ENCODE data around the gene WDPCP.
"Not testable (repeated sequence)": the region's sequence is repeated elsewhere in the genome, so short reads cannot be mapped to it uniquely, and the experiment has no call there.

Gene WDPCP

GRCh38 chr2:63486861-63487290 lies 101.4 kb downstream of the WDPCP start:
- Mint-ChIP-seq H3K27me3 (no peaks in the 10 kb centered on the region), H3K4me3 (no peak overlapping the region), H3K27ac (no peak overlapping the region), H3K4me1 (no peaks in the 10 kb centered on the region), H3K9me3 (no peaks in the 10 kb centered on the region), H3K36me3 (no peaks in the 10 kb centered on the region)
- CTCF ChIA-PET = interaction anchor here (0.6 to 2.1 kb wide), 4 partner anchors 8 to 699 kb away, joined by 3 to 6 read pairs (median 4); no protein-coding TSS in a partner anchor
- DNase-seq = no peak

DNA sequence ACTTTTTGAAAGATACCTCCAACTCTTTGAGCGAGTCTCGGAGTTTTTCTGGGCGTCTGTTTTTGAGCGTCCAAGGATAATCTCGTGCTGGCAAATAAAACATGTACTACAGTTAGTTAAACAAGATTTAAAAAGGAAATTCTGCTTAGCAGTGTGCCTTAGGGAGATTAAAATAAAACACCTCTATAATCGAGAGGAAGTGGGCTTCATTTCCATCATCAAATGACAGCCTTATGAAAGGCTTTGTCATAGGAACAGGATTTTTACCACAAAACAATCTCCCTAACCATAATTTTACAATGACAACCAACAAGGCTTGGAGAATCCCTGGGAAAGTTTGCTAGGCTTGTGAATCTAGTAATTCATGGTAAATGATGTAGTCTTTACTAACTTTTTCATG lies 103.4 kb downstream of the WDPCP start:
- CTCF ChIA-PET = no interaction called here
- H3K4me1 Mint-ChIP-seq = no peaks in the 10 kb centered on the region
- no peak overlapping the region for H3K4me3 Mint-ChIP-seq
- no peaks in the 10 kb centered on the region for H3K9me3 Mint-ChIP-seq
- no peak for DNase-seq
- H3K27me3 Mint-ChIP-seq = no peaks in the 10 kb centered on the region
- no peak overlapping the region for H3K27ac Mint-ChIP-seq
- no peaks in the 10 kb centered on the region for H3K36me3 Mint-ChIP-seq

DNA sequence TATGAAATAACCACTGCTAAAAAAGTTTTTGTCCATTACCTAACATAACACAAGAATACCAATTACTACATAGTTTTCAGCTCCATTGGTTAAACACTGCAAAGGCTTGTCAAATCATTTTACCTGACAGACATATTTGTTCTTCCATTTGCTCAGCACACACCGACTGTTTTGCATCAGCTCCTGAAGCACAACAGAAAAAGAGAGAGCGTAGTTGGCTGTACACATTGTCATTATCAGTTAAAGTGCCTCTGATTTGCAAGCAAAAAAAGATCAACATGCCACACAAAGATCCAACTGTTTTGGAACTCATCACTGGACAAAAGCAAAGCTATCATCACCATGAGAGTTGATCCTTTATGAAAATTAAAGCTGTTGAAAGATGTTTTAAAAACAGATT lies 103.8 kb downstream of the WDPCP start:
- no peak overlapping the region for H3K4me3 Mint-ChIP-seq
- DNase-seq = no peak
- H3K9me3 Mint-ChIP-seq = no peaks in the 10 kb centered on the region
- H3K27me3 Mint-ChIP-seq = no peaks in the 10 kb centered on the region
- CTCF ChIA-PET = no interaction called here
- H3K27ac Mint-ChIP-seq = no peak overlapping the region
- no peaks in the 10 kb centered on the region for H3K4me1 Mint-ChIP-seq
- no peaks in the 10 kb centered on the region for H3K36me3 Mint-ChIP-seq

GRCh38 chr2:63477686-63478085 lies 110.6 kb downstream of the WDPCP start:
- H3K27me3 Mint-ChIP-seq = no peaks in the 10 kb centered on the region
- H3K36me3 Mint-ChIP-seq = no peaks in the 10 kb centered on the region
- no peak overlapping the region for H3K4me3 Mint-ChIP-seq
- DNase-seq = no peak
- H3K4me1 Mint-ChIP-seq = no peaks in the 10 kb centered on the region
- H3K9me3 Mint-ChIP-seq = no peaks in the 10 kb centered on the region
- H3K27ac Mint-ChIP-seq = no peak overlapping the region
- CTCF ChIA-PET = no interaction called here

DNA sequence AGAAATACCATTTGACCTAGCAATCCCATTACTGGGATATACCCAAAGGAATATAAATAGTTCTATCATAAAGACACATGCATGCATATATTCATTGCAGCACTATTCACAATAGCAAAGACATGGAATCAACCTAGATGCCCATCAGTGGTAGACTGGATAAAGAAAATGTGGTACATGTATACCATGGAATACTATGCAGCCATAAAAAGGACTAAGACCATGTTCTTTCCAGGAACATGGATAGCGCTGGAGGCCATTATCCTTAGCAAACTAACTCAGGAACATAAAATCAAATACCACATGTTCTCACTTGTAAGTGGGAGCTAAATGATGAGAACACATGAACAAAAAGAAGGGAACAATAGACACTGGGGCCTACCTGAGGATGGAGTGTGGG lies 119.0 kb downstream of the WDPCP start:
- CTCF ChIA-PET, H3K4me1 Mint-ChIP-seq, DNase-seq, H3K4me3 Mint-ChIP-seq, H3K27ac Mint-ChIP-seq, H3K27me3 Mint-ChIP-seq, H3K36me3 Mint-ChIP-seq, H3K9me3 Mint-ChIP-seq: not testable (repeated sequence)

DNA sequence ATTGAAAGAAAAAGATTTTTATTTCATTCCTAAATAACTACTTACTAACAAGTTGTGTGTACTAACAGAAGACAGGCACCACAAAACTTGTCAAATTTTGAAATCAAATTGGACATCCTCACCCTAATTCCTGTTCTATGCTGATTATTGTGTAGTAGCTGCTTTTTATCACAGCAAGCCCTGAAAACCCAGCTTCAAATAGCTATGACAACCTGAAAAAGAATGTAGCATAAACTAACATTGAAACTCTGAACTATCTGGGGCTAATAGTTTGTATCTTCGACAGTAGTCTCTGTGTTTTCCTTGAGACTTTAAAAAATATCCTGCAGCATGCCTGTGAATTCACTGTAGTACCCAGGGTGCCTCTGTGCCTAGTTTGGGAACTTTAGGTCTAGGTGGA lies 122.6 kb downstream of the WDPCP start:
- Mint-ChIP-seq H3K9me3 (peaks cover 6% of the 10 kb centered on the region), H3K27me3 (no peaks in the 10 kb centered on the region), H3K27ac (no peak overlapping the region), H3K4me1 (no peaks in the 10 kb centered on the region), H3K36me3 (peaks cover 1% of the 10 kb centered on the region), H3K4me3 (no peak overlapping the region)
- DNase-seq = no peak
- CTCF ChIA-PET = no interaction called here

- CTCF ChIA-PET = no interaction called here
- no peak overlapping the region for H3K27ac Mint-ChIP-seq
- no peaks in the 10 kb centered on the region for H3K27me3 Mint-ChIP-seq
- H3K9me3 Mint-ChIP-seq = peaks cover 7% of the 10 kb centered on the region
- no peak overlapping the region for H3K4me3 Mint-ChIP-seq
- no peaks in the 10 kb centered on the region for H3K4me1 Mint-ChIP-seq
- peaks cover 1% of the 10 kb centered on the region for H3K36me3 Mint-ChIP-seq
- no peak for DNase-seq
Measured at GRCh38 chr2:63463142-63463541, 125.1 kb downstream of the WDPCP start.

GRCh38 chr2:63446658-63447057 lies 141.6 kb downstream of the WDPCP start:
- H3K27ac Mint-ChIP-seq = no peak overlapping the region
- H3K9me3 Mint-ChIP-seq = no peaks in the 10 kb centered on the region
- H3K27me3 Mint-ChIP-seq = no peaks in the 10 kb centered on the region
- CTCF ChIA-PET = no interaction called here
- no peaks in the 10 kb centered on the region for H3K36me3 Mint-ChIP-seq
- DNase-seq = no peak
- peaks cover 5% of the 10 kb centered on the region for H3K4me1 Mint-ChIP-seq
- H3K4me3 Mint-ChIP-seq = no peak overlapping the region

GRCh38 chr2:63444565-63445288 lies 143.6 kb downstream of the WDPCP start:
- no peaks in the 10 kb centered on the region for H3K36me3 Mint-ChIP-seq

GRCh38 chr2:63440612-63441011 lies 147.7 kb downstream of the WDPCP start:
- H3K27ac Mint-ChIP-seq = no peak overlapping the region
- H3K9me3 Mint-ChIP-seq = no peaks in the 10 kb centered on the region
- no peaks in the 10 kb centered on the region for H3K27me3 Mint-ChIP-seq
- no peaks in the 10 kb centered on the region for H3K4me1 Mint-ChIP-seq
- H3K36me3 Mint-ChIP-seq = no peaks in the 10 kb centered on the region
- no peak for DNase-seq
- H3K4me3 Mint-ChIP-seq = no peak overlapping the region
- CTCF ChIA-PET = interaction anchor here (1.2 kb wide), 1 partner anchor 15 kb away, joined by 3 read pairs; no protein-coding TSS in a partner anchor

More at GRCh38 chr2:63444565-63445288, 143.6 kb downstream of the WDPCP start:
- Mint-ChIP-seq H3K4me1 (no peaks in the 10 kb centered on the region), H3K4me3 (no peak overlapping the region), H3K27ac (no peak overlapping the region), H3K27me3 (no peaks in the 10 kb centered on the region), H3K9me3 (no peaks in the 10 kb centered on the region)
- no peak for DNase-seq
- CTCF ChIA-PET = no interaction called here

- no peaks in the 10 kb centered on the region for H3K9me3 Mint-ChIP-seq
- H3K4me3 Mint-ChIP-seq = no peak overlapping the region
- CTCF ChIA-PET = no interaction called here
- H3K36me3 Mint-ChIP-seq = no peaks in the 10 kb centered on the region
- DNase-seq = no peak
- no peaks in the 10 kb centered on the region for H3K27me3 Mint-ChIP-seq
- no peaks in the 10 kb centered on the region for H3K4me1 Mint-ChIP-seq
- no peak overlapping the region for H3K27ac Mint-ChIP-seq
Measured at GRCh38 chr2:63438181-63438580, 150.1 kb downstream of the WDPCP start.

- Mint-ChIP-seq H3K4me1 (no peaks in the 10 kb centered on the region), H3K9me3 (no peaks in the 10 kb centered on the region), H3K36me3 (no peaks in the 10 kb centered on the region), H3K27me3 (no peaks in the 10 kb centered on the region), H3K27ac (no peak overlapping the region), H3K4me3 (no peak overlapping the region)
- CTCF ChIA-PET = interaction anchor here (1.1 kb wide), 1 partner anchor 11 kb away, joined by 3 read pairs; no protein-coding TSS in a partner anchor
- no peak for DNase-seq
Measured at GRCh38 chr2:63436488-63436887, 151.8 kb downstream of the WDPCP start.

DNA sequence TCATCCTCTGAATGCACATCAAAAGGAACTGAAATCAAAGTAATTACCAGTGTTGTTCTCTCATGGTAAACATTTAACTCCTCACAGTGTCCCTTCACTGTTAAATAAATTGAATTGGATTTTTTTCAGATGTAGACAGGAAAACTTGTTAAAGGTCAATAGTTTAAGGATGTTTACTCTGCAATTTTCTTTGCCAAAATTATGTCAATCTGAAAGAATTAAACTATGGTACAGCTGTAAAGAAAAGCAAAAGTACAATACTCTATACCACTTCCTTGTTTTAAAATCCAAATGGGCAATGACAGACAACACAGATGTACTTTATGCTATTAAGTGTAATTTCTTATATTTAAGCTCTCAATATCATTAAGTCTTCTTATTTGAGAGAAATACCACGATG lies 153.2 kb downstream of the WDPCP start:
- Mint-ChIP-seq H3K27ac (no peak overlapping the region), H3K9me3 (no peaks in the 10 kb centered on the region), H3K36me3 (no peaks in the 10 kb centered on the region), H3K27me3 (no peaks in the 10 kb centered on the region), H3K4me3 (no peak overlapping the region), H3K4me1 (no peaks in the 10 kb centered on the region)
- no peak for DNase-seq
- CTCF ChIA-PET = no interaction called here

DNA sequence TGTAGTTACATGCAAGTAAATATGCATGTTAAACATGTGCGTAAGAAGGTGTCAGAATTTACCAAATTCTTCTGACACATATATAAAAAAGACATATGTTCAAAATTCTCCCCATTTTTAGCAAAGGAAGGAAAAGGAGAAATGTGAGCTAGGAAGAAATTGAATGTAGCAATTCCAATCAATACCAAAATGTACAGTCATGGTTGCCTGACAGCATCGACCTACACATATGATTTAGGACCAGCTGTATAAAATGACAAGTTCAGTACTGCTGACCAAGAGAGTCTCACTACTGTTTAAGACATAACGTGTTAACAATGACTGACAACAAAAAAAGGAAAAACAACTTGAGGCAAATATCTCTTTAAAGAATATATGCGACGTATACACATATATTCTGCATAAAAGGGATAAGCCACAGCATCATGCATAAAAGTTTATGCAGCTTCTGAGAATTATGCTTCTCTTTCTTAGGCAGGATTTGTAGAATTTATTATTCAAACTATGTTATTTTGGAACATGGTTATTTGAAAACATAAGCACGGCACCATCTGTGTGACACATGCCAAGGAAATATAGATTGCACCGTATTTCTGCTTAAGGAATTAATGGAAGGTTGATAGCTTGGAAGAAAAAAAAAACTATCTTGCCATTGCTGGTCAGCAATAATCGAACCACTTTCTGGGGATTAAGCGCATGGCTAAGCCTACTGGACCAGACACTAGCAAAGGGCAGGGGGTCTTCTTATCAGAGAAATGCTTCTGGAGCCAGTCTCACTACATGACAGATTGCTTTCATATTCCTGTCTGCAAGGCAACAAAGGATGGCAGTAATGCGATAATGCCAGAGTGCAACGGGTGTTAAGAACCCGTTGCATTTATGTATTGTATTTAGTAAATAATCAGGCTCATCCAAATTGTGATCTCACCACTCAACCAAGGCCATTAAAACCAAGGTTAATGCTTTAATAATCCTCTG lies 154.0 kb downstream of the WDPCP start:
- Mint-ChIP-seq H3K4me1 (no peaks in the 10 kb centered on the region), H3K27me3 (no peaks in the 10 kb centered on the region), H3K4me3 (no peak overlapping the region), H3K27ac (no peak overlapping the region), H3K36me3 (no peaks in the 10 kb centered on the region), H3K9me3 (no peaks in the 10 kb centered on the region)
- DNase-seq = no peak
- CTCF ChIA-PET = interaction anchor here (0.7 kb wide), 1 partner anchor 10 kb away, joined by 3 read pairs; no protein-coding TSS in a partner anchor
